ENCODE measurements around the gene LAMA1. TPM values are rescaled to one million over a fixed set of nuclear protein-coding genes. Genes with fewer than 3 reads are reported as not detected.

The LAMA1 gene
- total RNA-seq, 1 experiment from 2014 or later, result 4.7 TPM

- peak; percentile 44 for DNase-seq (ENCODE audit: low spot score)
Observed at GRCh38 chr18:6994771-6995430, 122.7 kb downstream of the LAMA1 start.

GRCh38 chr18:6994056-6994770 is 123.4 kb downstream of the LAMA1 start:
- DNase-seq (ENCODE audit: low spot score), result no peak

DNA sequence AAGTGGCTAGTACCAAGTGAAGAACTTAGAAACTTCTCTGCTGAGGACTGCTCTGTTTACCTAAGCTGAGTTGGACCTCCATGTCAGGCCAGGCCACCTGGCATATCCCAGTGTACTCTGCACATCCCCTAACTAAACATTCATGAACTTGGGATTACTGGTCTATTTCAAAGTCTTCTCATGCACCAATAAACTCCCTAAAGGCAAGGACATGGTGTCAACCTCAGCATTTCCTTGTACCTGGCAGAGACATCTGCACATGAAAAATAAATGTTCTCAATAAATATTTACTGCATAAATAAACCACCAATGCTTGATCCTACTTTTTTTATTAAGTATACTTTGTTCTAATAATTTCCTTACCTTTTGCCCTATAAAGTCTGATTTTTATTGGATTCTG is 124.8 kb downstream of the LAMA1 start:
- no peak for DNase-seq (ENCODE audit: low spot score)

- DNase-seq (ENCODE audit: low spot score), result no peak
Observed at GRCh38 chr18:6983366-6983765, 134.2 kb downstream of the LAMA1 start.

DNA sequence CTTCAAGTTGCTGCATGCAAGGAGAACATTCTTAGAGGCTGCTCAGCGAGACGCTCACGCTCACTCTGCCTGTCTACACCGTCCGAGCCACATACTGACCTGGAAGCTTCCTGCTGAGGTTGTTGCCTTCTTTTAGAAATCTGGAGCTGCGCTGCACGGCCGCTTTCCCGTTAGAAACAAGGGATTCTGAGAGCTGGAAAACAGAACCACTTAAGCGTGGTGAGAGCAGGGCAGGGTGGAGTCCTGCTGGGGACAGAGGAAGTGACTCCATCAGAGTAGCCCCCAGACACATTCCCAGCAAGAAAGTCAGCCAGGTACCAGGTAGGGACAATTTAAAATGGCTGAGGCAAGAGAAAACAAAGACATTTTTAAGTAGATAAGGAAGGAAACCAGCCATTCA is 135.2 kb downstream of the LAMA1 start:
- no peak for DNase-seq (ENCODE audit: low spot score)

DNA sequence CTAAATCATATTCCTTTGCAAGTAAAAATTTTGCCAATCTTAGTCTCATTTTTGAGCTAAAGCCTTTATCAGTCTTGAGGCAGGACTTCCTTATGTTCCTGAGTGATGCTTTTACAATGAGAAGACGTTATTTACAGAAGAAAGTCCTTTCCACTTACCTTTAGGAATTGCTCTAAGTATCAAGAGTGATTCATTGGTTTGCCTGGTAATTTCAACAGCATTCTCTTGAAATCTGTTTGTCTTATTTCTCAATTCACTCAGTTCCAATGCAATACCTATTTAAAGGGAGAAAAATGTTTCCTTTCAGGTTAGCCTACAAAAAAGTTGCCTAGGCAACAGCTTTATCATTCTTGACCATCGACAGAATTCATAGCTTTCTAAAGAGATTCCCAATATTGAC is 137.2 kb downstream of the LAMA1 start:
- no peak for DNase-seq (ENCODE audit: low spot score)

- DNase-seq (ENCODE audit: low spot score), result no peak
Observed at GRCh38 chr18:6979954-6980353, 137.6 kb downstream of the LAMA1 start.

DNA sequence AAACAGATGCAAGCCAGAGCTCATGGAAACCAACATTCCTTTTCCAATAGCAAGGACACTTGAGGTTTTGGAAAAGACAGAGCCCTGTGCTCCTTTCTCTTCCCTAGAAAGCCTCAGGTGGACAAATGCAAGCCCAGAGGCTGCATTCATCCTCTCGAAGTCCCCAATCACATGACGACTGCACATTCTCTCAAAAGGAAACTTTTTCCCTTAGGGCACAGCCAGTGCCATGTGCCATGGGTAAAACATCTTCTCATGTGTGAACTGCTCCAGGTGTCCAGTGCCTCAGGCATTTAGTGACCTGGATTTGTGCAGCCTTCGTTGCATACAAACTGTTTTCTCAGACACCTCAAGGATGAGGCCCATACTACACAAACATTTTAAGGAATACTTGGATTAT is 140.7 kb downstream of the LAMA1 start:
- DNase-seq (ENCODE audit: low spot score), result no peak

GRCh38 chr18:6975084-6975483 is 142.5 kb downstream of the LAMA1 start:
- no peak for DNase-seq (ENCODE audit: low spot score)

- no peak for DNase-seq (ENCODE audit: low spot score)
Observed at GRCh38 chr18:6971823-6972478, 145.6 kb downstream of the LAMA1 start.

- DNase-seq (ENCODE audit: low spot score), result no peak
Observed at GRCh38 chr18:6963452-6964097, 154.0 kb downstream of the LAMA1 start.

DNA sequence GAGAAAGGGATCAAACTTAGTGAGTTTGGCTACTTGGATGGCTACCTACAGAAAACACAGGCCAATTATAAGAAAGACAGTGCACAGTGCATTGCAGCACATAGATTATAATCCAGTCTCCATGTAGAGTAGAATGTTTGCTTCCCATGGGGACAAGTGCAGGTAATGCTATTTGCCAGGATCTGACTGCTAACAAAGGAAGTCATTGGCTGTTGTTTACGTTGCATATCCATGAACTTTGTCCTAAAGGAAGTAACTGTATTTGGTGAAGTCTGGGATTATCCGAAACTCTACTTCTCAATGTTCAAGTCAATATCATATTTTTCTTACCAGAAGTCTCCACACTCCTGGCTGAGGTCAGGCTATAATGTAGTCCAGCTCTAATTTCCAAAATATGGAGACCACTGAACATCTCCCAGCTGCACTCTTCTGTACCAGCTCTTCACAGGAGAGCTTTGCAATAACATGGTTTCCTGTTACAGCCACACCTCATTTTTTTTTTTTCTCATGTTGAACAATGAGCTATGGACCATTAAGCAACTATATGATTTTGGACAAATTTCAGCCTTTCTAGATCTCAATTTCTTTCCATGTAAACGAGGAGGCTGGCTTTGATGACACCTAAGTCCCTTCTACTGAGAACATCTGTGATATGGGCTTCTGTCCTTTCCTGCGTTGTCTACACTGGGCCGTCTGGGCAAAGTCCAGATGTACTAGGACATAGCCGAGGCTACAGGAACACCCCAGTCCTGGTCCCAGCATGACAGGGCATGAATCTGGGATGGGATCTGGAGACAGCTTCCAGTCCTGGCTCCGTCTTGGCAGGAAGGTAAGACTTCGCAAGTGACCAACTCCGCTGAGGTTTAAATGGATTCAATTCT is 154.8 kb downstream of the LAMA1 start:
- DNase-seq (ENCODE audit: low spot score), result no peak

DNA sequence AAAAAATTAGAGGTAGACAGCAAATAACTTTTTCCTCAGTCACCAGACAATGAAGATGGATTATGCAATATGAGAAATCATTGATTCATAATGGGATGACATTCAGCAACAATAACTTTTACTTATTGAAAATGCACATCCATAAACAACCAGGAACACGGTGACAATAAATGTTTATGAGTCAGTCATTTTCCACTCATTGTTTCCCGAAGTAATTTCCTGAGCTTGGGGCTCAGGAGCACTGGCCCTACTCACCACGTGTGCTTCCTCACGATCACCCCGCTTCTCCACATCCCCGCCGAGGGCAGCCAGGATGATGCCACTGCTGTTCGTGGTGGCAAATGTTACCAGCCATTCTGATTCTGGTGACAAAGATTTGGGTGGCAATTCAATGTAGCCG is 156.3 kb downstream of the LAMA1 start:
- no peak for DNase-seq (ENCODE audit: low spot score)

GRCh38 chr18:6960656-6961055 is 156.9 kb downstream of the LAMA1 start:
- DNase-seq (ENCODE audit: low spot score), result no peak

- no peak for DNase-seq (ENCODE audit: low spot score)
Observed at GRCh38 chr18:6960124-6960523, 157.5 kb downstream of the LAMA1 start.

GRCh38 chr18:6959110-6959509 is 158.5 kb downstream of the LAMA1 start:
- DNase-seq (ENCODE audit: low spot score), result no peak

- no peak for DNase-seq (ENCODE audit: low spot score)
Observed at GRCh38 chr18:6956999-6957398, 160.6 kb downstream of the LAMA1 start.

DNA sequence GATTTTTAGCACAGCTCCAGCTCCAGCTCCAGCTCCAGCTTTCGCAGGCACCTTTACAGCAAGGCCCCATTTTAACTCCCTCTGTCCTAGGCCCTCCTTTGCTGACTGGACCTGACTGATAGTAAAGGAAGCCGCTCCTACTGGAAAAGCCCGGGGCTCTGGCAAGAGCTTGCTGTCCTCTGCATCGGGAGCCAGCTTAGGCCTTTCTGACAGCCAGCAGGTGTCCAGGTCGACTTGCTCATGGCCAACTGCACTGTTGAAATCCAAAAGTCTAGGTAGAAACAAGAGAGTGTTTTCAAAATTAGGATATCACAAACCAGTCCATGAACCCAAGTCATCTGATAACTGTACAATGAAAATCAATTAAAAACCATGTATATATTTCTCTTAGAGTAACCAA is 161.1 kb downstream of the LAMA1 start:
- DNase-seq (ENCODE audit: low spot score), result no peak

DNA sequence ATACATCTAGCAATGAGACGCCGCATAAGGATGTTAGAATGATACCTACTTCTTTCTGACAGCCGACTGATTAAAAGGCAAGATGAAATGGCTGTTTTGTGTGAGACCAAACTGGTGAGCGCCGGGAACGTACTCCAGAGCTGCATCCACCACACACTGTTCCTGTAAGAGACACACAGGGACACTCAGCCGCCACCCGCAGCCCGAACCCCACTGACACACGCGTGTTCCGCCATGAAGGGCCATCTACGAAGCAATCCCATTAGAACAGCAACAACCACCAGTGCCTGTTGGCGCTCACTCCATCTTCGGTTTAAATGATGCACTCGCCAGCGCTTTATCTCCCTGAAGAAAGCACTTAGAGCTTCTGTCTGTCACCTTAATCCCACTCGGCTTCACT is 162.3 kb downstream of the LAMA1 start:
- no peak for DNase-seq (ENCODE audit: low spot score)

DNA sequence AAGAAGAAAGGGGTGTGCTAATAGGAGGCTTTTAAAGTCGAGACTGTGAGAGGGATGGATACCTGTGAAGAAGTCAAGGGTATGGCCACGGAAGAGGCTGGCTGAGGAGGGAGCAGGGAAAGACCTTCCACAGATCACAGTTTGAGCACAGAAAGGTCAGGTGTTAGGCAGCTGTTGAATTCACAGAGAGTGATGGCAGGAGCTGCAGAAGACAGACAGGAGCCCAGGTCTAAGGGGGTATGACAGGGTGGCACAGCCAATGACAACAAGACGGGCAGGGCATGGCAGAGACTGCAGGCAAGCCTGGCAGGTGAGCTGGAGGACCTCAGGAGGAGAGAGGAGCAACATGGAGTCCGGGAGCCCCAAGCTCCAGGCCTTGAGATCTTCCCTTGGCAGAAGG is 163.1 kb downstream of the LAMA1 start:
- no peak for DNase-seq (ENCODE audit: low spot score)

DNA sequence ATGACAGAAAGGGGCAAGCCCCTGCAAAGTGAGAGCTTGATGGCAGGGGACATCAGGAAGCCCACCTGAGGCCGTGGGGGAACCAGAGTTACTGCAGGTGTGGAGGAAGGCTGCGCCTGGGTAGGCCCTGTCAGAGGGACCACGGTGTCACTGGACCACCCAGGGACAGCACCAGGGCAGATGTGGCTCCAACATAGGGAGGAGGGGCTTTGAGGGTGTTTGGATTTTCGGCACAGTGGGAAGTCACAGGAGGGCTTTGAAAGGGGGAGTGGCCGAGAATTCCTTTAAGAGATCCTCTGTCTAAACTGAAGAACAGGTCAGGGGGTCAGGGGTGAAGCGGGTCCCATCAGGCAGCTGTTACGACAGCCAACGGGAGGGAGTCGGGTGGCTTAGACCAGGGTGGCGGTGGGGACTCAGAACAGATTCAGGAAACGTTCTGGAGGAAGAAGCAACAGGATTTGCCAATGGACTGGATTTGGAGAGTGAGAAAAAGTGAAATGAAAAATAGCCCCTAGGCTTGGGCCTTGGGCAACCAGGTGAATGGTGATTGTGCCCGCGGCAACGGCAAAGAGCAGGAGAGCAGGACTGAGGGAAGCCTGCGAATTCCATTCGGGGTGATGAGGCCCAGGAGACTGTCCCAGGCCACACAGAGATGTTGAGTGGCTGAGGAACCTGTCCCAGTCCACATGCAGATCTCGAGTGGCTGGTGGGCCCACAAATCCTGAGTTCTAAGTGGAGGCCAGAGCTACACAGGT is 166.1 kb downstream of the LAMA1 start:
- no peak for DNase-seq (ENCODE audit: low spot score)
